Osteoblast (primary cell): Measurements from ENCODE around the gene PIK3C2B. TPM values are rescaled to one million over a fixed set of nuclear protein-coding genes. Genes with fewer than 3 reads are reported as not detected.

Experiments used
- DNase-seq: peaks from one replicate; pipeline ENCODE4 v3.0.0; 2011; ENCODE audit warnings: low spot score, mixed read lengths; ENCODE audit not compliant: insufficient read length; ENCODE audit errors: missing footprints
- H2AFZ ChIP-seq: 2 replicates; pipeline ENCODE4 v1.6.0; 2011; ENCODE audit warnings: mild to moderate bottlenecking, low read length
- H3K27ac ChIP-seq: 2 replicates; pipeline ENCODE4 v1.5.1; 2011; ENCODE audit warnings: mild to moderate bottlenecking, low read depth, low read length, moderate library complexity
- H3K27me3 ChIP-seq: 2 replicates; pipeline ENCODE4 v1.6.0; 2012; ENCODE audit warnings: mild to moderate bottlenecking, control low read depth, inconsistent platforms, low read length, moderate library complexity; ENCODE audit not compliant: insufficient read depth
- H3K36me3 ChIP-seq: 2 replicates; pipeline ENCODE4 v1.5.1; 2011; ENCODE audit warnings: mild to moderate bottlenecking, low read length, control low read depth, moderate library complexity; ENCODE audit not compliant: insufficient read depth
- H3K4me1 ChIP-seq: 2 replicates; pipeline ENCODE4 v1.5.1; 2011; ENCODE audit warnings: mild to moderate bottlenecking, low read length, control low read depth, moderate library complexity; ENCODE audit not compliant: insufficient read depth
- H3K4me2 ChIP-seq: 2 replicates; pipeline ENCODE4 v1.6.0; 2011; ENCODE audit warnings: mild to moderate bottlenecking, low read length; ENCODE audit not compliant: insufficient read depth
- H3K4me3 ChIP-seq: fragments of 200-600 bp; sonication (generic); 3 replicates; pipeline ENCODE4 v1.5.1; 2012; ENCODE audit warnings: mild to moderate bottlenecking, low read length, inconsistent platforms; ENCODE audit not compliant: insufficient read depth
- H3K79me2 ChIP-seq: 2 replicates; pipeline ENCODE4 v1.6.0; 2012; ENCODE audit warnings: mild to moderate bottlenecking, low read length, control low read depth, inconsistent platforms; ENCODE audit not compliant: insufficient read depth
- H3K9me3 ChIP-seq: 2 replicates; pipeline ENCODE4 v1.5.1; 2011; ENCODE audit warnings: low read depth, low read length, control low read depth
- H4K20me1 ChIP-seq: 2 replicates; pipeline ENCODE4 v1.6.0; 2012; ENCODE audit warnings: mild to moderate bottlenecking, low read length, control low read depth; ENCODE audit not compliant: insufficient read depth
- CTCF ChIP-seq: IDR thresholded peaks from 2 replicates; pipeline ENCODE4 v1.5.1; 2011; ENCODE audit warnings: mild to moderate bottlenecking, low read depth, low read length, moderate library complexity; ENCODE audit errors: extremely low read depth
- total RNA-seq: library from RNA; depleted of rRNA; stranded (reverse); fragments of >200 nt; gene quantifications from 2 replicates; pipeline ENCODE4 v1.2.3, GENCODE V29; 2012

PIK3C2B gene
- total RNA-seq, 1 donor = 0.36 TPM

DNA sequence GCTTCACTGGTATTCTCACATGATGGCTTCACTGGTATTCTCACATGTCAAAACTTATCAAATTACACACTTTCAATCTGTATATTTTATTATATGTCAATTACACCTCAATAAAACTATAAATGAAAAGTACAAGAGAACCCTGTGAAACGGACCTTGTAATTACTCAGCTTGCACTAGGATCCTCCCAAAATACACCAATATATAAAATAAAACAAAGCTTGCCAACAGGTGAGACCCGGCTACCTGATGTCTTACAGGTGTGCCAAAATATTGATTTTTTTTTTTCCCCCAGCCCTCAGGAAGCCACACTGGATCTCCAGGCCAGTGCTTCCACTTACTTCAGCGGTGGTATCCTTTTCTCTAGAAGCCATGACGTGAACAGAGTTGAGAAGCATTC, 22.9 kb downstream of the PIK3C2B start:
- Histone ChIP-seq H3K36me3 (no peaks in the 10 kb centered on the region), H3K27ac (no peak overlapping the region), H3K27me3 (peaks cover 52% of the 10 kb centered on the region), H3K4me2 (no peak overlapping the region), H3K4me3 (no peak overlapping the region), H2AFZ (no peak overlapping the region), H3K4me1 (no peaks in the 10 kb centered on the region), H3K79me2 (no peaks in the 10 kb centered on the region), H3K9me3 (no peaks in the 10 kb centered on the region), H4K20me1 (no peaks in the 10 kb centered on the region)
- DNase-seq = no peak
- no peak for TF ChIP-seq CTCF

GRCh38 chr1:204469304-204469703, 25.3 kb downstream of the PIK3C2B start:
- Histone ChIP-seq H2AFZ (no peak overlapping the region), H4K20me1 (no peaks in the 10 kb centered on the region), H3K79me2 (no peaks in the 10 kb centered on the region), H3K4me1 (no peaks in the 10 kb centered on the region), H3K36me3 (no peaks in the 10 kb centered on the region), H3K27ac (no peak overlapping the region), H3K4me3 (no peak overlapping the region), H3K27me3 (peaks cover 45% of the 10 kb centered on the region), H3K4me2 (no peak overlapping the region), H3K9me3 (no peaks in the 10 kb centered on the region)
- DNase-seq = no peak
- no peak for TF ChIP-seq CTCF

DNA sequence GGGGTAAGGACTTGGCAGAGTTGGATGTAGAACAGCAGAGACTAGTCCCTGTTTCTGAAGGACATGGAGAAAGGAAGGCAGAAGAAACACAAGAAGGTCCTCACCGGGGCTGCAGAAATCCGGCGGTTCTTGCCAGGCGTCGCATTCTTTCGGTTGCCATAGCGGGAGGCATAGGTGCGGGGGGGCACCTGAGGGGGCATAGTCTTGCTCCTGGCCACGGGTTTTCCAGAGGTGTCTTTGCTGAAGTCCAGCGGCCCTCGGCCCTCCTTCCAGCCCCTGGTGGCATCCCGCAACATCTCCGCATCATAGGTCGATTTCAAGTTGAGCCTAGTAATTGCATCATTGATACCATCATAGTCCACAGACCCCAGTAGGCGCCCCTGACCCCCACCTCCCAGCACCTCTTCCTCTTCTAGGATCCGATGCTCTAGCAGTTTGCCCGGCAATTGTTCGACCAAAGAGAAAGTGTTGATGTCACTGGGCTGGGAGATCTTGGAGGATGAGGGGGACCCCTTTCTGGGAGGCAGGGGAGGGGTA, 25.8 kb downstream of the PIK3C2B start:
- Histone ChIP-seq H3K27me3 (peaks cover 50% of the 10 kb centered on the region), H3K36me3 (no peaks in the 10 kb centered on the region), H3K4me1 (no peaks in the 10 kb centered on the region), H3K4me3 (no peak overlapping the region), H3K9me3 (no peaks in the 10 kb centered on the region), H3K79me2 (no peaks in the 10 kb centered on the region), H4K20me1 (no peaks in the 10 kb centered on the region), H3K27ac (no peak overlapping the region), H3K4me2 (no peak overlapping the region), H2AFZ (no peak overlapping the region)
- TF ChIP-seq CTCF = no peak
- DNase-seq = no peak

- no peak overlapping the region for H3K27ac ChIP-seq
- H2AFZ ChIP-seq = no peak overlapping the region
- H3K4me3 ChIP-seq = no peak overlapping the region
- H3K4me2 ChIP-seq = no peak overlapping the region
- H3K27me3 ChIP-seq = peaks cover 46% of the 10 kb centered on the region
- H3K36me3 ChIP-seq = no peaks in the 10 kb centered on the region
- TF ChIP-seq CTCF = no peak
- H3K79me2 ChIP-seq = no peaks in the 10 kb centered on the region
- no peak for DNase-seq
- H4K20me1 ChIP-seq = no peaks in the 10 kb centered on the region
- H3K9me3 ChIP-seq = no peaks in the 10 kb centered on the region
- H3K4me1 ChIP-seq = no peaks in the 10 kb centered on the region
Measured at GRCh38 chr1:204468206-204468605, 26.4 kb downstream of the PIK3C2B start.
